Pons (tissue), 1 donor: ENCODE results near the gene IFFO2.
A peak's percentile ranks its signal among the peaks of the same experiment; 100 is the strongest.

Experiments
- DNase-seq: peaks from one replicate; pipeline ENCODE4 v3.0.0-alpha.2; 2016; ENCODE audit warnings: low spot score

IFFO2 gene

GRCh38 chr1:18950401-18951026 is 6.0 kb downstream of the IFFO2 start:
- no peak for DNase-seq

GRCh38 chr1:18949686-18950400 is 6.6 kb downstream of the IFFO2 start:
- peak; percentile 85 for DNase-seq

GRCh38 chr1:18948913-18949685 is 7.4 kb downstream of the IFFO2 start:
- DNase-seq, result no peak

DNA sequence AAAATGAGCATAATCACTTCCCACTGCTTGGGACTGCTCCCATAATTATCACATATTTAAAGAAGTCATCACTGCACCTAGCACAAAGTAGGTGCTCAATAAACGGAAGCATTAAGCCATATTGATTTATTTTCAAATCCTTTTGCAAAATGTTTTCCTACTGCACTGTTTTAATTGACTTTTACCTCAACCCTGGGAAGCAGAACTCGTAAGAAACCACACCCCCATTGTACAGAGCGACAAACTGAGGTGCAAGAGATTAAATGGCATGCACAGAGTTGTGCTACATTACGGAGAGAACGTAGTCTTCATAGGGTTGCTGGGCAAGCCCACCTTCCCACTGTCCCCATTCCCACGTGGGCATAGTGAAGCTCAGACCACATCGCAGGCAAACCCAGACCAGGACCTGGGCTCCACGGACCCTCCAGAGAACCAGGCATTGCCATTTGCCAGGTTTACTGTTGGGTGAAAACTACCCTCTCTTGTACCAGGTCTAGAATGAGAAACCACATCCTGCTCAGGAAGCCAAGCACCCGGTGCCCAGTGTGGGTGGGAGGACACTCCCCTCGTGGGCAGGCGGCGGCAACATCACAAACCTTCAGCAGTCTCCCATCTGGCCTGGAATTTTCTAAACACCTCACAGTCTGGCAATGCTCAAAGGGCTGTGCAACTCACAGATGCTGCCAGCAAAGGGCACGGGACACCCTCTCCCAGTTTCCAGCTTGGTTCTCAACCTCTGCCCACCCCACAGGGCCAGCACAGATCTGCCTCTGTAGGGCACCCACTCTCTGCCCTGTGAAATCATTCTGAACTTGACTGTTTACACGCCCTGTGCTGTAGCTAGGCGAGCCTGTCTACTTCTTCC is 8.2 kb downstream of the IFFO2 start:
- DNase-seq, result no peak

GRCh38 chr1:18947570-18947969 is 8.9 kb downstream of the IFFO2 start:
- no peak for DNase-seq

DNA sequence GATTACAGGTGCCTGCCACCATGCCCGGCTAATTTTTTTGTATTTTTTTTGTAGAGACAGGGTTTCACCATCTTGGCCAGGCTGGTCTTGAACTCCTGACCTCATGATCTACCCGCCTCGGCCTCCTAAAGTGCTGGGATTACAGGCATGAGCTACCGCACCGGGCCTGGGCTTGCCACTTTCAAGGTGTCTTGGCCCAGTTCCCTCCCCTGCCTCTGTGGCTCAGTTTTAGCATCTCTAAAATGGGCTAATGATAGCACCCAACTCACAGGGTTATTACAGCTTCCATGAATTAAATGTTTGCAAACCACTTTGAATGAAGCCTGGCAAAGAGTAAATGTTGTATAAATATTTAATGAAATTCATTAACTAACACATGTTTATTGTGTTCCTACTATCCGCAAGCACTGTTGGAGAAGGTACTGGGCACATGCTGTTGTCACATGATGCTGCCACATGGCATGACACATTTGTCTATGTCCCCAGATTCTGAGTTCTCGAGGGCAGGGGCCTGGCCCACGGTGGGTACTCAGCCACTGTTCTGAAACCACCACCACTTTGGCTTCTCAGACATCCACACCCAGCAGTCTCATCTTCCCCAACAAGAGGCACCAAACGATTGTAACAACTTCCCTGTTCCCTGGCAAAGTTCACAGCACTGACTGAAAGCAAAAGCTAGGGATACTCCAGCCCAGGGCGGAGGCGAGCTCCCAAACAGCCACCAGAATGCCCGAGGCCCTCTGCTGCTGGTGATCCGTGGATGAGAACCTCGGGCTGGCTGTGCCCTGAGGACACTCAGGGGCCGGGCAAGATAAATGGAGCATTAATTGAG is 9.7 kb downstream of the IFFO2 start:
- DNase-seq, result no peak

DNA sequence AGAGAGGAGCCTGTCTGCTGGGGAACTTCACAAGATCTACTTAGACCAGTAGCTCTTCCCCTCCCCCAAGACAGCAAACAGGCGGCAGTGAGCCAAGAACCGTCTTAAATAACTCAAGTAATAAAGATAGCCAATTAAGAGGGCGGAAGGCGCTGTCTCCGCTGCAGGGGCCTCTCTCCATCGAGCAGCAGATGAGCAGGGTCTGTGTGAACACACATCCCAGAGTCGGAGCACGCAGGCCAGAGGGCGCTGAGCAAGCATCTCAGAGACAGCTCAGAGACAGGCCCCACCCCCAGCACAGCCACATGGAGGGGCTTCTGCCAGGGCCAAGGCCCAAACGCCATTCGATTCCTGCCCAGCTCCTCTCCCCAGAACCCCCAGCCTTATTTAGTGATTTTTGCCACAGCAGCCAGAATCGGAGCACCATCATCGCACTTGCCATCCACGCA is 11.1 kb downstream of the IFFO2 start:
- no peak for DNase-seq

GRCh38 chr1:18944810-18945209 is 11.7 kb downstream of the IFFO2 start:
- DNase-seq, result no peak

DNA sequence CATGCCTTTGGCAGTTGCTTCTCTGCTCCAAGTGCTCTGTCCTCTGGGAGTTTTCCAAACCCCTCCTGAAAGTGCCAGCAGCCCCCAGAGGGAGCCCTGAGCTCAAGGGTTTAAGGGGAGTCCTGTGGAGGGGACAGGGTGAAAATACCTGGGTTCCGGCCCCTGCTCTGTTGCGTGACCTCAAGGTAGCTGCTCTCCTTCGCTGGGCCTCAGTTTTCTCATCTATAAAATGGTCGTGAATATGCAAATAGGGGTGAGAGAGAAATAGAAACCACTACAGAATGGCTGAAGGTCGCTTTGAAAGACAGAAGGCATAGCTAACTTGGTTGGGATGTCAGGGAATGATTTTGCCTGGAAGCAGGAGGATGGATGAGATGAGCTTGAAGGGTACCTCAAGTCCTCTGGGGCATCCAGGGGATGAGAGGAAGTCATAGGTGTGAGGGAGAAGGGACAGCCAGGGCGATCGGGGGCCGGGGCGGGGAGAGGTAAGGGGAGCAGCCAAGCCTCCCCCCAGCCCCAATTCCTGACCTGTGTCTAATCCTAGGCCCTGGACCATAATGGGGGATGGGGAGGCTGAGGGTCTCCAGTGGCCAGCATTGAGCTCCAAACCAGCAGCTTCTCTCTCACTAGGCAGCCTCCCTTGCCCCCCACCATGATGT is 12.4 kb downstream of the IFFO2 start:
- no peak for DNase-seq

- no peak for DNase-seq
These were observed 13.3 kb downstream of the IFFO2 start for GRCh38 chr1:18943162-18943561.

GRCh38 chr1:18942340-18942739 is 14.1 kb downstream of the IFFO2 start:
- no peak for DNase-seq

DNA sequence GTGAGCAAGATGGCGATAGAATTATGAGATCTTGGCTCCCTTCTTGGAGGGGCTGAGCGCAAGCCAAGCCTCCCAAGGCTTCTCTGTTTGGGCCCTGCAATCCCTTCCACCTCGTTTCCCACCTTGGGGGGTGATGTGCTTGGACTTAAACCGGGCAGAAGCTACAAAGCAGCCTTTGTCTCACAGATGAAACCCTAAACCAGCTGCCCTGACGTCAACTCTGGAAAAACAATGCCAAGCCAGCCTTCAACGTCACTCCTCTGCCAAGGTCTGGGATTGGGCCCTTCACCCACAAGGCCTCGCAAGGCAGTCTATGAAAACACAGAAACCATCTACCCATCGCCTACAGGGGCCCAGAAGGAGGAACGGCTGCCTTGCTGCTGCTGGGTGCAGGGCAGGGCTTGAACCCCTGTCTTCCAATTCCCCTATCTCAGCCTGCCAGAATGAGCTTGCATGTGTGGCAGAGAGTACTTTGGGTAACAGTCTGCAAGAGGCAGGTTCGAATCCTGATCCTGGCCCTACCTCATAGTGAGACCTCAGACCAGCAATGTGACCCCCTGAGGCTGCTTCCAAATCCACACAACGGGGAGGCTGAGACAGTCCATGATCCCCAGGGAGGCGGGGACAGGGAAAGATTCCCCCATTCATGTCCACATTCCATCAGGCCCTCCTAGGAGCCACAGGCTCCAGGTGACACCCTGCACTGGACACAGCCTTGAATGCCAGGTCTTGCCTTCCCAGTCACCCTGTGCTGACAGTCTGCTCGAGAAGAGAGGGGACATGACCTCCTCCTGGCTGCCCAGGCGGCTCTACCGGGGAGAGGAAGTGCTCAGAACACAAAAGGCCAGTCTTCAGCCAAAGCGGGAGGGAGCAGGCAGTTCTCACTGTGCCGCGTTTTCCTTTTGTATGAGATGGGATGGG is 15.0 kb downstream of the IFFO2 start:
- peak; percentile 98 for DNase-seq

- no peak for DNase-seq
These were observed 16.0 kb downstream of the IFFO2 start for GRCh38 chr1:18940303-18941020.

GRCh38 chr1:18939398-18940302 is 16.8 kb downstream of the IFFO2 start:
- DNase-seq, result no peak

DNA sequence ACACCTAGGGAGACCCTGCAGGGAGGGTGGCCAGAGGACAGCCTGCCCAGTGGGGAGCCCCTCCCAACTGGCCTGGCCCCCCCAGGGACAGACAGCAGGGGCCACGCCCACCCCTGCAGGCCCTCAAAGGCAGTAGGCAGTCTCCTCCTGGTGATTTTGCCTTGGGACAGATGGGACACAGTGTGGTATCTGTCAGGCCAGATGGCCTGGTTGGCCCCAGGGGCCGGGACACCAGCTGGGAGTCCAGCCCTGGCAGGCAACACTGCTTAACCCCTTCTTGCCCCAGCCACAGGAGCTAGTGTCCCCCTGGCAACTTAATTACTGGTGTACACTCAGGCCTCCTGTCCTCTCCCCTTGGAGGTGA is 17.8 kb downstream of the IFFO2 start:
- no peak for DNase-seq

DNA sequence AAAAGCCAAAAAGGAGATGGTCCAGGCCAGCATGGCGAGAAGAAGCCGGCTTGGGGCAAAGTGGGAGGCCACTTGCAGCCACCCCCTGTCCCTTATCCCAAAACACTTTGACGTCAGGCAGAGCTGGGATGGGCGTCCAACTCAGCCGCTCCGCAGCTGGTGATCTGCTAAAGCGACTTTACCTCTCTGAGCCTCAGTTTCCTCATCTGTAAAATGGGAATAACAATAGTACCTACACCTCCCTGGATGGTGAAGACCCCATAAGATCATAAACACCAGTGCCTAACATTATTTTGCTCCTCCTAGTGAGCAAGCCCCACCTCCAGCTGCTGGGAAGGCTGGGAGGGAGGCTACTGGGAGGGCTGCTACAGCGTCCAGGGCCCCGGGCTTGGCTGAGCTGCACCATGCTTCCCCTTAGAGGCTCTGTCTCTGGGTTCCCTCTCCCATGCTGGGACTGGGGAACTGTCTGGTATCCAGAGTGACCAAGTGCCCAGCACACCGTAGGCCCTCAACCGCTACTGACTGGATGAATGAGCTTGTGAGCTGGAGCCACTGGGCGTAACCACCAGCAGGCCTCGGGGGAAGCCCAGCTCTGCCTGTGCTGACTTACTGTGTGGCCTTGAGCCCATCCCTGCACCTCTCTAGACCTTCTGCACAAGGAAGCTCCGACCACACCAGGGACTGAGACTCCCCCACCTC is 18.3 kb downstream of the IFFO2 start:
- DNase-seq, result no peak

DNA sequence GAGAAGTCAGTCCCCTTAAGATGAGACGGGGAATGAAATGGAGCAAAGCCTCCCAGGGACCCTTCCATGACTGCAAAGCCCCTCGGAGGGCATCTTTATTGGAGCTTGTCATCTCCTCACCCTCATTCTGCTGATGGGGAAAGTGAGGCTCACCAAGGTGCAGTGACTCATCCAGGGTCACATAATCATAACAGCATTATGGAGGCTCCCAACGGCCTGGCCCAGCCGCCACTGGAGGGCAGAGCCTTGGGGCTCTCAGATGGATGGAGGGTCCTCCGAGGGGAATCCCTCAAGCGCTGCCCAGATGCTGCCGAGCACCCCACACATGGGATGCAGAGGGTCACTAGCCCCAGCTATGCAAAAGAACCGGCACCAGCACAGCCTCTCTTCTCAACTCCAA is 18.9 kb downstream of the IFFO2 start:
- DNase-seq, result no peak
